ENCODE measurements around the gene SNRNP70. TPM values are rescaled to one million over a fixed set of nuclear protein-coding genes. Genes with fewer than 3 reads are reported as not detected.

Gene SNRNP70
- total RNA-seq, 1 donor from 2014 or later = 296 TPM

DNA sequence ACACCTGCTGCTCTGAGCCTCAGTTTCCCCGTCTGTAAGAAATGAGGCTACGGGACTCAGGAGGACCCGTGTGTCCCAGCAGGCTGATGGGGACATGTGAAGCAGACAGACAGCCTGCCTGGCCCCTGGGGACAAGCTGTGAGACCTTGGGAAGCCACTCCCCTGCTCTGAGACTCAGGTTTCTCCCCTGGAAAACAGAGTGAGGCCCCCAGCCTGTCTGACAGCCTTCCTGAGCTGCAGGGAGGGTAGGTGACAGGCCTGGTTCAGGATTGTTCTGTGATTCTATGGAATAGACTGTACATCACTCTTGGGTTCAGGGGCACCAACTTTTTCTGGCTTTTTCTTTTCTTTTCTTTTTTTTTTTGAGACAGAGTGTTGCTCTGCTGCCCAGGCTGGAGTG lies 17.7 kb upstream of the SNRNP70 start:
- H3K9me3 Mint-ChIP-seq = peaks cover 10% of the 10 kb centered on the region
- no peak for TF ChIP-seq CTCF (conservative IDR thresholded peaks at IDR 0.05)
- DNase-seq (ENCODE audit: extremely low spot score, unreplicated experiment) = no peak
- peaks cover 20% of the 10 kb centered on the region for H3K4me1 Mint-ChIP-seq (ENCODE audit: unreplicated experiment)
- no peaks in the 10 kb centered on the region for H3K36me3 Mint-ChIP-seq
- peaks cover 58% of the 10 kb centered on the region for H3K27me3 Mint-ChIP-seq
- H3K4me3 Mint-ChIP-seq = no peak overlapping the region
- H3K27ac Mint-ChIP-seq = peak overlapping the region; percentile 4

GRCh38 chr19:49069026-49069425 lies 16.2 kb upstream of the SNRNP70 start:
- Mint-ChIP-seq H3K27ac (no peak overlapping the region), H3K27me3 (peaks cover 73% of the 10 kb centered on the region), H3K4me1 (ENCODE audit: unreplicated experiment) (peaks cover 30% of the 10 kb centered on the region), H3K36me3 (no peaks in the 10 kb centered on the region), H3K9me3 (peaks cover 10% of the 10 kb centered on the region), H3K4me3 (no peak overlapping the region)
- no peak for DNase-seq (ENCODE audit: extremely low spot score, unreplicated experiment)
- TF ChIP-seq CTCF (conservative IDR thresholded peaks at IDR 0.05) = no peak

DNA sequence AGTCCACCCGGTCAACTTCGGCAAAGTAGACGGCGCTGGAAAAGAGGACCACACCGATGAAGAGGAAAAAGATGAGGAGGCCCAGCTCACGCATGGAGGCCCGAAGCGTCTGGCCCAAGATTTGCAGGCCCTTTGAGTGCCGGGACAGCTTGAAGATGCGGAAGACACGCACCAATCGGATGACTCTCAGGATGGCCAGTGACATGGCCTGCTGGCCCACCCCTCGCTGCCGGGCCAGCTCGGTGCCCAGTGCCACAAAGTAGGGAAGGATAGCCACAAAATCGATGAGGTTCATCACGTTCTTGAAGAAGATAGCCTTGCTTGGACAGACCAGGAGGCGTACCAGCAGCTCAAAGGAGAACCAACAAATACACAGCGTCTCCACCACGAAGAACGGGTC lies 14.8 kb upstream of the SNRNP70 start:
- DNase-seq (ENCODE audit: extremely low spot score, unreplicated experiment) = no peak
- TF ChIP-seq CTCF (conservative IDR thresholded peaks at IDR 0.05) = no peak
- Mint-ChIP-seq H3K4me1 (ENCODE audit: unreplicated experiment) (peaks cover 29% of the 10 kb centered on the region), H3K27ac (no peak overlapping the region), H3K4me3 (no peak overlapping the region), H3K9me3 (peaks cover 10% of the 10 kb centered on the region), H3K36me3 (no peaks in the 10 kb centered on the region), H3K27me3 (peaks cover 80% of the 10 kb centered on the region)

DNA sequence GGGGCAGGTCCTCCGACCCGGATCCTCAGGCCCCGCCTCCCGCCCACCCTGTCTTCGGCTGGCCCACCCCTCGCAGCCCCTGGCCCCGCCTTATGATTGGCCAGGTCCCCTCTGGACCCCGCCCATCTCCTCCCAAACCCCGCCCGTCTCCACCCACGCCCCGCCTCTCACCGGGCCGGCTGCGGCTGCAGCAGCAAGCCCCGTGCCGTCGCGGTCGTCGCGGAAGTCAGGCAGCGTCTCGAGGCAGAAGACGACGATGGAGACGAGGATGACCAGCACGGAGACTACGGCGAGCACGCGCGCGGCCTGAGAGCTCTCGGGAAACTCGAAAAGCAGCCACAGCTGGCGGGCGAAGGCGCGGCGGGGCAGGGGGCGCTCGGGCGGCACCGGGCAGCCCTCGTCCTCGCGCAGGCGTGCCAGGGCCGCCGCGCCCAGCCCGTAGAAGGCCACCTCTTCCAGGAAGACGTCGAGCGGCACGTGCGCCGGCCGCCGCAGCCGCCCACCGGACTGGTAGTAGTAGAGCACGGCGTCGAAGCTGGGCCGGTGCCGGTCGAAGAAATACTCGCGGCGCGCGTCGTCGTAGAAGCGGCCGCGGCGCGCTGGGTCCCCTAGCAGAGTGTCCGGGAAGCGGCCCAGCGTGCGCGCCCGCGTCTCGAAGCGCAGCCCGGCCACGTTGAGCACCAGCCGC lies 13.2 kb upstream of the SNRNP70 start:
- DNase-seq (ENCODE audit: extremely low spot score, unreplicated experiment) = no peak
- Mint-ChIP-seq H3K4me1 (ENCODE audit: unreplicated experiment) (peaks cover 16% of the 10 kb centered on the region), H3K27me3 (peaks cover 68% of the 10 kb centered on the region), H3K4me3 (peak overlapping the region; percentile 47), H3K36me3 (no peaks in the 10 kb centered on the region), H3K27ac (no peak overlapping the region), H3K9me3 (peaks cover 10% of the 10 kb centered on the region)
- no peak for TF ChIP-seq CTCF (conservative IDR thresholded peaks at IDR 0.05)

- TF ChIP-seq CTCF (conservative IDR thresholded peaks at IDR 0.05) = peak; percentile 36
- peaks cover 55% of the 10 kb centered on the region for H3K27me3 Mint-ChIP-seq
- peak overlapping the region; percentile 22 for H3K27ac Mint-ChIP-seq
- H3K36me3 Mint-ChIP-seq = no peaks in the 10 kb centered on the region
- peaks cover 10% of the 10 kb centered on the region for H3K4me1 Mint-ChIP-seq (ENCODE audit: unreplicated experiment)
- no peak for DNase-seq (ENCODE audit: extremely low spot score, unreplicated experiment)
- peaks cover 10% of the 10 kb centered on the region for H3K9me3 Mint-ChIP-seq
- peak overlapping the region; percentile 67 for H3K4me3 Mint-ChIP-seq
Observed at GRCh38 chr19:49073514-49074378, 11.5 kb upstream of the SNRNP70 start.
